ENCODE measurements around the gene RCL1.

Gene RCL1

GRCh38 chr9:4803670-4804530 is 11.2 kb downstream of the RCL1 start:
- DNase-seq (ENCODE audit: low read depth in 1 of 2, low spot score in 1 of 2), result no peak
- in situ Hi-C loops (cut with HindIII; ENCODE audit: low pct_unique_long_range_greater_than_20kb, low sequenced_read_pairs), result no loop called here
- no peak for TF ChIP-seq JUND (IDR thresholded peaks at IDR 0.05; ENCODE audit: low read depth)

DNA sequence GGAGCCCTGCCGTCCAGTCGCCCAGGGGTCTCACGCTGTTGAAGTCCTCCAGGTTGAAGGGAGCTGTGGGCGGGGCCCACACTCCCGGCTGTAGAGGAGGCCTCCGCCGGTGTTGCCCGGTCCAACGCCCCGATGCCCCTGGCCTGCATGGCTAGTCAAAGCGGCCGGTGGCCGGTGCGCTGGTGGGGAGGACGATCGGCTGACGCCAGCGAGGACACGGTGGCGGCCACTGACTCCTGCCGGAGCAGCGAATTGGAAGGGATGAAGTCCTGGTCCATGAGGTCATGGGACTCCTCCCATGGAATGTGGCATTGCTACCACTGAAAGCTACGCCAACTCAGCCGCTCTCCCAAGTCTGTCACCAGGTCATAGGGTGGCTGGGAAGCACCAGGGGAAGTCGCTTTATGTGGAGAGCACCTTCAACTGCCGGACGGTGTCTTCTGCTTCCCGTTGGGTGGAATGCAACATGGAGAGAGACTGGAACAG is 11.8 kb downstream of the RCL1 start:
- DNase-seq (ENCODE audit: low read depth in 1 of 2, low spot score in 1 of 2), result no peak
- in situ Hi-C loops (cut with HindIII; ENCODE audit: low pct_unique_long_range_greater_than_20kb, low sequenced_read_pairs), result no loop called here
- TF ChIP-seq JUND (IDR thresholded peaks at IDR 0.05; ENCODE audit: low read depth), result no peak

- DNase-seq (ENCODE audit: low read depth in 1 of 2, low spot score in 1 of 2), result no peak
- in situ Hi-C loops (cut with HindIII; ENCODE audit: low pct_unique_long_range_greater_than_20kb, low sequenced_read_pairs), result no loop called here
- no peak for TF ChIP-seq JUND (IDR thresholded peaks at IDR 0.05; ENCODE audit: low read depth)
These were observed 12.6 kb downstream of the RCL1 start for GRCh38 chr9:4805191-4805918.

DNA sequence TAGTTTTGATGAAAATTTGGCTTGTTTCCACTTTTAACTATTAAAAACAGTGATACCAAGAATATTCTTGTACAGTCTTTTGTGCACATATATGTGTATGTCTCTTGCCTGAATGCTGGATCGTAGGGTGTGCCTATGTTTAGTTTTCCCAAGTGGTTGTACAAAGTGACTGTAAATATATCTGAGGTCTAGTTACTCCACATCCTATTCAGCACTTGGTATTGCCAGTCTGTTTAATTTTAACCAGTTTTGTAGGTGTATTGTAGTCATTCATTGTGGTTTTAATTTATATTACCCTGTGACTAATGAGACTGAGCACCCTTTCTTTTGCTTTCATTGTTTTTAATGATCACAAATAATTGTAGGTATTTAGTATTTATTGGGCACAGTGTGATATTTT is 17.8 kb downstream of the RCL1 start:
- DNase-seq (ENCODE audit: low read depth in 1 of 2, low spot score in 1 of 2), result no peak
- in situ Hi-C loops (cut with HindIII; ENCODE audit: low pct_unique_long_range_greater_than_20kb, low sequenced_read_pairs), result no loop called here

GRCh38 chr9:4811824-4812223 is 19.1 kb downstream of the RCL1 start:
- in situ Hi-C loops (cut with HindIII; ENCODE audit: low pct_unique_long_range_greater_than_20kb, low sequenced_read_pairs), result no loop called here

More for the DNA sequence above, 17.8 kb downstream of the RCL1 start:
- TF ChIP-seq JUND (IDR thresholded peaks at IDR 0.05; ENCODE audit: low read depth), result no peak

DNA sequence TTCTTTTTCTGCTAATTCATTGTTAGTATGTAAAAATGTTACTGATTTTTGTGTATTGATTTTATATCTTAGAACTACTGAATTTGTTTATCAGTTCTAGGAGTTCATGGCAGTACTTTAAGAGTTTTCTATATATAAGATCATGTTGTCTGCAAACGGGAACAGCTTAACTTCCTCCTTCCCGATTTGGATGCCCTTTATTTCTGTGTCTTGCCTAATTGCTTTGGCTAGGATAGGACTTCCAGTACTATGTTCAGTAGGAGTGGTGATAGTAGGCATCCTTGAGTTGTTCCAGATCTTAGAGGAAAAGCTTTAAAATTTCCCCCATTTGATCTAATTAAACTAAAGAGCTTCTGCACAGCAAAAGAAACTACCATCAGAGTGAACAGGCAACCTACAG is 20.1 kb downstream of the RCL1 start:
- DNase-seq (ENCODE audit: low read depth in 1 of 2, low spot score in 1 of 2), result no peak
- in situ Hi-C loops (cut with HindIII; ENCODE audit: low pct_unique_long_range_greater_than_20kb, low sequenced_read_pairs), result no loop called here
- TF ChIP-seq JUND (IDR thresholded peaks at IDR 0.05; ENCODE audit: low read depth), result no peak

More at GRCh38 chr9:4811824-4812223, 19.1 kb downstream of the RCL1 start:
- TF ChIP-seq JUND (IDR thresholded peaks at IDR 0.05; ENCODE audit: low read depth), result no peak
- DNase-seq (ENCODE audit: low read depth in 1 of 2, low spot score in 1 of 2), result no peak

DNA sequence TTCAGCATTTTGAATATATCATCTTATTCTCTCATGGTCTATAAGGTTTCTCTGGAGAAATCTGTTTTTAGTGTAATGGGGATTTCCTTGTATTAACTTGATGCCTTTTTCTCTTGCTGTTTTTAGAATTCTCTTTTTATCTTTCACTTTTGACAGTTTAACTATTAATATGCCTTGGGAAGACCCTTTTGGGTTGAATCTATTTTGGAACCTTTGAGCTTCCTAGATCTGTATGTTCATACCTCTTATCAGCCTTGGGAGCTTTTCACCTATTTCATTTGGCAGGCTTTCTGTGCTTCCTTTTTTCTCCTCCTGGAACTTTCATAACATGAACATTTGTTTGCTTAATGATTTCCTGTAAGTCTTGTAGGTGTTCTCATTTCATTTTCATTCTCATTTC is 22.2 kb downstream of the RCL1 start:
- in situ Hi-C loops (cut with HindIII; ENCODE audit: low pct_unique_long_range_greater_than_20kb, low sequenced_read_pairs), result no loop called here
- no peak for TF ChIP-seq JUND (IDR thresholded peaks at IDR 0.05; ENCODE audit: low read depth)
- DNase-seq (ENCODE audit: low read depth in 1 of 2, low spot score in 1 of 2), result no peak

- in situ Hi-C loops (cut with HindIII; ENCODE audit: low pct_unique_long_range_greater_than_20kb, low sequenced_read_pairs), result no loop called here
- DNase-seq (ENCODE audit: low read depth in 1 of 2, low spot score in 1 of 2), result no peak
- no peak for TF ChIP-seq JUND (IDR thresholded peaks at IDR 0.05; ENCODE audit: low read depth)
These were observed 22.7 kb downstream of the RCL1 start for GRCh38 chr9:4815381-4815956.

GRCh38 chr9:4820168-4820567 is 27.4 kb downstream of the RCL1 start:
- TF ChIP-seq JUND (IDR thresholded peaks at IDR 0.05; ENCODE audit: low read depth), result no peak
- in situ Hi-C loops (cut with HindIII; ENCODE audit: low pct_unique_long_range_greater_than_20kb, low sequenced_read_pairs), result no loop called here
- DNase-seq (ENCODE audit: low read depth in 1 of 2, low spot score in 1 of 2), result no peak

DNA sequence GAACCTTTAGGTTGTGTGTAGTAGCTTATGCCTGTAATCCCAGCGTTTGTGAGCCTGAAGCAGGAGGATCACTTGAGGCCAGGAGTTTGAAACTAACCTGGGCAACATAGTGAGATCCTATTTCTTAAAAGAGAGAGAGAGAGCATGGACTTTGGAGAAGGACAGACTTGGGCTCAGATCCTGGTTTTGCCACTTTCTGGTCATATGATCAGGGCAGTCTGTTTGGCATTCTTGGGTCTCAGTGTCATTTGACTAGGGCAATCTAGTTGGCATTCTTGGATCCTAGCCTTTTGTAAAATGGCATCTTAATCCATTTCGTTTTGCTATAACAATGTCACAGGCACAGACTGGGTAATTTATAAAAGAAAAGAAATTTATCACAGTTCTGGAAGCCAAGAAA is 28.4 kb downstream of the RCL1 start:
- in situ Hi-C loops (cut with HindIII; ENCODE audit: low pct_unique_long_range_greater_than_20kb, low sequenced_read_pairs), result no loop called here
- no peak for TF ChIP-seq JUND (IDR thresholded peaks at IDR 0.05; ENCODE audit: low read depth)
- no peak for DNase-seq (ENCODE audit: low read depth in 1 of 2, low spot score in 1 of 2)

DNA sequence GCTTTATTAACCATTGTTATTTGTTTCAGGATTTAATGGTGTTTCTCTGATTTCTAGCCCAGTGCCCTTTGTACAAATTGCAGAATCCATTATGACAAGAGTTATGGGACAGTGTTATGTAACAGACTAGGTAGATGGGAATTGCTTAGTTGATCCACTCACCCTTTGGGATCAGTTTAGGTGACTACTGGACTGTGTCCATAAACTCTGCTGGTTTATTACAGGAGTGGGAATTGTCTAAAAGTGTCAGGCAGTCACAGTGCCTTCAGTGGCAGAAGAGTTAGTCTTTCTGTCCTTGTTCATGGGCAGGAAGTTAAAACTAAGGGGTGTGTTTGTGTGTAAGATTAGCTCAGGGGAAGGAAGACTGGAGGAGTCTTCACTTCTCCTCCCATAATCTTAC is 29.3 kb downstream of the RCL1 start:
- no peak for TF ChIP-seq JUND (IDR thresholded peaks at IDR 0.05; ENCODE audit: low read depth)
- DNase-seq (ENCODE audit: low read depth in 1 of 2, low spot score in 1 of 2), result no peak
- in situ Hi-C loops (cut with HindIII; ENCODE audit: low pct_unique_long_range_greater_than_20kb, low sequenced_read_pairs), result no loop called here

GRCh38 chr9:4826417-4827166 is 33.8 kb downstream of the RCL1 start:
- no peak for TF ChIP-seq JUND (IDR thresholded peaks at IDR 0.05; ENCODE audit: low read depth)
- in situ Hi-C loops (cut with HindIII; ENCODE audit: low pct_unique_long_range_greater_than_20kb, low sequenced_read_pairs), result no loop called here
- no peak for DNase-seq (ENCODE audit: low read depth in 1 of 2, low spot score in 1 of 2)
